Activated T-cell treated with anti-CD3 and anti-CD28 coated beads for 4 hours (primary cell): ENCODE results near the gene RERE.
A peak's percentile ranks its signal among the peaks of the same experiment; 100 is the strongest.

ENCODE experiments used
- DNase-seq: peaks from one replicate; pipeline ENCODE4 v3.0.0-alpha.2; 2020

The RERE gene

DNA sequence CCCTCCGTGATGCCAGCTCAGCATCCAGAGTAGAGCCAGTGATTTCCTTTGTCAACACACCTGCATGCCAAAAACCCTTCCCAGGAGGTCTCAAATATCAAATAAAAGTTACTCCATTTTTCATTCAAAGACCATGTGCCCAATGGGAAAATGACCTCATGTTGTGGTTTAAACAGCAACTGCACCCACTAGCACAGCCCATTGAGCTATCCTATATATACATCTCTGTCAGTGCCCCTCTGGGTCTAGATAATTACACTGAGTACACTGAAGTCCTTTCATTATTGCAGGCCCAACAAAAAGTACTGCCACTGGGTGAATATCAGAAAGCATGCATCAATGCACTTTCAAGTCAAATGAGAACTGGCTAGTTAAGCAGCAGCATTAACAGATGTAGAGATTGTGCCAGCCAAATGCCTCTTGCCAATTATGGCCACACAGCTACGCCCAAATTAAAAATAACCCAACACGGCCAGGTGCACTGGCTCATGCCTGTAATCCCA lies 381.8 kb downstream of the RERE start:
- DNase-seq, result no peak

DNA sequence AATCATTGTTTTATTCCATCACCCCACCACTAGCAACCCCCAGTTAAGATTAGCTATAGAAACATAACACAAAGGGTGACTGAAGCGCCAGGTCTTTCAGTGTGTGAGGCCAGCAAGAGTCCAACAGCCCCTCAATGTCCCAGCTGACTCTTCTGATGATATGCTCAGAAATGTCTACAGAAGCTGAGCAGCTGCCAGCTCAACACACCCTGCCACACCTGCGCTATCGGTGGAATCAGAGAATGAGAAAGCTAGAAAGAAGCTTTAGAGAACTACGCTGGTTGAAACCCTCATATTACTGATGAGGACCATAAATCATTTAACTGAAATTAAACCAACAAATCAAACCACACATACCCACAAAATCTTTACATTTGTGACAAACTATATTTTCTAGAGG lies 383.3 kb downstream of the RERE start:
- DNase-seq, result no peak

DNA sequence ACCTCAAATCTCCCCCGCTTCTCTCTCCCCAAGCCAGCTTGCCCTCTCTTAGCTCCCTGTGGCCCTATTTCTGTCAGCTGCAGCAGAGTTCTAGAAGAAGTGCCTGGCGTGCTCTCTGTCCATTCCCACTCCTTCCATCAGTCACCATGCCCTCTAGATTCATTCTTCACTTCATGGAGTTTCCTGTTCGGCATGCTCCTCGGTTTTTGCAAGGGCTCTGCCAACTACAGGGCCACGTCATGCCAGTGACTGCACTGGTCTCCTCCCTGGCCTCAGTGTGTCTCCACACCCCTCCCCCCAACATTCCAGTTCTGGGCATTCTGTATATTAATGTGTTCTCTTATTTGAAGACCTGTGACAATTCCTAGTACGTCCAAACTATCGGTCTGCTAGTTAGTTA lies 385.7 kb downstream of the RERE start:
- DNase-seq, result no peak

DNA sequence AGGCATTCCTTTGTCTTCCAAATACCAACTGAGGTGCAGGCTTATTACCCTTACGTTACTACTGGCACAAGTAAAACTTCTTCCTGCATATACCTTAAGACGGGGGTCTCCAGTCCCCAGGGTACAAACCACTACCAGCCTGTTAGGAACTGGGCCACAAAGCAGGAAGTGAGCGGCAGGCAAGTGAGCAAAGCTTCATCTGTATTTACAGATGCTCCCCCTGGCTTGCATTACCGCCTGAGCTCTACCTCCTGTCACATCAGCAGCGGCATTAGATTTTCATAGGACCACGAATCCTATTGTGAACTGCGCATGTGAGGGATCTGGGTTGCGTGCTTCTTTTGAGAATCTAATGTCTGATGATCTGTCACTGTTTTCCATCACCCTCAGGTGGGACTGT lies 386.4 kb downstream of the RERE start:
- no peak for DNase-seq

DNA sequence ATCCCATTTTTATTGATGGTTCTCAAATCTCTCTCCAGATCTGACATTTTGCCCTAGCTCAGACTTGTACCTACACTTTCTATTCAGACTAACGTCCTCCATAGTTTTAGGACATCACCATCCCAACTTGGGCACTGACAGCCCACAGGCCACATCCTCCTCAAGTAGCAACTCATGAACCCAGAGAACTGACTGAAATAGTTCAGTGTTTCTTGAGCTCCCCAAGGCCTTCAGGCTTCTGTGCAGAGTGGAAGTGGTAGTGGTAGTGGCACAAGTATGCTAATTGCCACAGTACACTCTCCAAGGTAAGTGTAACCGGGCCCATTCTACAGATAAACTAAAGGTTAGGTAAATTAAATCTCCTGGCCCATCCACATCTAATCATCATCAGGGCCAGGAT lies 387.0 kb downstream of the RERE start:
- DNase-seq, result no peak

DNA sequence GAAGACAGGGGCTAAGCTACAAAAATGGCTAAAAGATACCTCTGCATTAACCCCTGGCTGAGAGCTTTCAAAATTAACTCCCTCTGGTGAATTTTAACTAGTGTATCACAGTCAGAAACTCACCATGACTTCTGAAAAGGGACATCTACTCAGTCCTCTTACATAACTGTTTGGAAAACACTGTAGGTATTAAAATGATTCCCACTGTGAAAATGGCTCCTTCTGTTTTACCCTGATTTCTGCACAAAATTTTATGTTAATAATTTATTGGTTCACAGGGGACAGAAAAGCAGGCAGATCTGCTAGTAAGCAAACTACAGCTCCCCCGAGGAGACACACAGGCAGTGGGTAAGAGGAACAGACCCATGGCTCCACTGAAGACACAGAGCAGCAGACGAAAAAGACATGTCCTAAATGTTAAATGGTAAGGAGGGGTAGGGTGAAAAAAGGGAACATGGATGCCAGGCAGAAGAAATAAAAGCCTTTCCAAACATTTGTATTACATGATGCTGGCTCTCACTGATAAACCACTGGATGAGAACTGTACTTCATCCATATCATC lies 387.8 kb downstream of the RERE start:
- no peak for DNase-seq

DNA sequence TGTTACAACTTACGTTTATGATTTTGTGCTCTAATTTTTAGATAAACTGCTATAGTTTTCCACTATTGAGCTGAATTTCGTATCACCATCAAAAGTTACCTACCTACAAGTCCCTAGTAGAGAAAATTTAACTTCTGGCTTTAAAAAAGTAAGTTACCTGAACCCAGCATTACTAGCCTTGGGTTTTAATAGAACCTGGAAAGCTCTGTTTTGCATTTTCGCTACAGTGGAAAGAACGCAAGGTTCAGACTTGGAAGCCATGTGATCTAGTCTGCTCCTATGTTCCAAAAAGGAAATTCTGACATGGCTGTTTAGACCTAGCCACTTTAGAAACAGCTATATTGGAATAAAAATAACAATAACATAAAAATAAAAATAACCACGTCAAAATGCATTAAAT lies 389.0 kb downstream of the RERE start:
- DNase-seq, result no peak

DNA sequence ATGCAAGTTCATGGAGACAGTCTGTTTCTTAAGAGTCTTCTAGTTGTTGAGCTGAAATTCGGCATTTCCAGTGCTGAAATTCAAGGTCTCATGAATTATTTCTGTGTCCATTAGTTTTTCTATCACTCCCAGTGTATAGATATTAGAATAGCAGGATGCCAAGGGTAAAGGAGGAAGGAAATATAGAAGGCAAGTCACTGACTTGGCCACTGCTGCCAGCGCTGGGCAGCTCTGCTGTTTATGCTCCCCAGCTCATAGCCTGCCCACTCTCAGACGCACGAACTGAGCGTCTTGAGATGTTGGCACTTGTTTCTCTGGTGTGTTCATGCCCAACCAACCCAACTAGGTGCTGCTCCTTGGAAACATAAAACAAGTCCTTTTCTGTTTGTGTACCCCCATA lies 389.5 kb downstream of the RERE start:
- no peak for DNase-seq

DNA sequence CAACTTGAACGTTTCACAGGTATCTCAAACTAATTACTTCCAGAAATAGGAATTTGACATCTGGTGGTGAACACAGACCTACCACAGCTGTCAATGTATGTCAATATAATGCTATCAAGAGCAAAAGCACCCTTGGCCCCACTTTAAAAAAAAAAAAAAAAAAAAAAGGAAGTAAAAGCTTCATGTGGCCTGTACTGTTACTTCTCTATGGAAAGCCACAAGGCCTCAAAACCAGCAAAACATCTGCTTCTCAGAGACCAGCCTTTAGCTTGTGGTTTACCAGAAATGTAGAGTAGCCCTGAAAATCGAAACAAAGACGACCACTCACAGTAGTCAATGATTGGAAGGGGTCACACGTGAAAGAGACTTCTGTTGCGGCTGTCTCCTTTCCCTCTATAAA lies 389.9 kb downstream of the RERE start:
- DNase-seq, result no peak

DNA sequence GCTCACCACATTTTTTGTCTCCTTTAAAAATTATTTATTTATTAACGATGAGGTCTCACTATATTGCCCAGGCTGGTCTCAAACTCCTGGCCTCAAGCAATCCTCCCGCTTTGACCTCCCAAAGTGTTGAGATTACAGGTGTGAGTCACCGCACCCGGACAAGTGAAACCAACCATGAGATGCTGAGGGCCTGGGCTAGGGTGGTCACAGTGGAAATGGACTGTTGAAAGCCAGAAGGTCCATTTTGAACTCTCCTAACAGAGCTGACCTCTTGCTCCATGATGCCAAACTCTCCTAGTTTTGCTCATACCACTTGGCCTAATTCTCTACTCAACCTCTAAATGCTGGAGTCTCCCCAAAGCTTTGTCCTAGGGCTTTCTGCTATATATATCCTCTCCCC lies 390.4 kb downstream of the RERE start:
- no peak for DNase-seq

DNA sequence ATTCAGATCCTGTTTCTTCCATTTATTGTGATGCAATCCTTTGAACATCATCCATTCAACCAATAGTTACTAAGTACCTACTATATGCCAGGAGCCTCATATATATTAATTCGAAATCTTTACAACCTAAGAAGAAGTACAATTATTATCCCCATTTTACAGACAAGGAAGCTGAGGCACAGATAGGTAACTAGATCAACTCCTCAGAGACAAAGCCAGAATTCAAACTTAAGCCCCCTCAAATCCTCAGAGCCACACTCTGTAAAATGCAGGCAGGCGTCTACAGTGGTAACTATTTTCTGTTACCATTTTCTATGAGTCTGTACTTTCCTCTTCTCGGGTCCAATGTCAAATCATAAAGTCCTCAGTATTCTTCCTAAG lies 391.7 kb downstream of the RERE start:
- no peak for DNase-seq

DNA sequence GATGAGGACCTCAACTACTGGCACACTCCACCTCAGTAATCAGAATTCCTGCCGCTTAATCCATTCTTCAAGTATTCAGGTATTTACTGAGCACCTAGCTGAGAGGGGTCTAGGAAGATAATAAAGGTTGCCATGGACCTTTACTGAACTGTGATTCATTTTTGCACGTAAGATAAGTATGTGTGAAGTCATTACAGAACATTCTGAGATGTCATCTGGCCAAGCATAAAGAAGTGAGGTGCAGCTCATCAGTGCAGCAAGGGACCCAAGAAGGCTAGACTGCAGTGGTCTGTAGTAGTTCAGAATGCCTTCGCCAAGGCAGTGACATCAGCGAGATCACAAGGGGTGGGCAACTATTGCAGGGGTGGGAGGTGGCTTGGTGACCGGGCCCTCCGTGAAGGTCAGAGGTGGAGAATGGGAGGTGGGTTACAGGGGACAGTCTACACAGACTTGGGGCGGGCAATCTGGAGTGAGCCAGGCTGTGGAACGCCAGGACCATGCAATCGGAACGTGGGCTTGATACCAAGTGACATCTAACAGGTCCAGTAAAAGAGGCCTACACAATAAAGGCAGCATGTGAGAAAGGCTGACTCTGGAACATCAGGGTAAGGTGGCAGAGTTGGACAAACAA lies 392.2 kb downstream of the RERE start:
- no peak for DNase-seq

DNA sequence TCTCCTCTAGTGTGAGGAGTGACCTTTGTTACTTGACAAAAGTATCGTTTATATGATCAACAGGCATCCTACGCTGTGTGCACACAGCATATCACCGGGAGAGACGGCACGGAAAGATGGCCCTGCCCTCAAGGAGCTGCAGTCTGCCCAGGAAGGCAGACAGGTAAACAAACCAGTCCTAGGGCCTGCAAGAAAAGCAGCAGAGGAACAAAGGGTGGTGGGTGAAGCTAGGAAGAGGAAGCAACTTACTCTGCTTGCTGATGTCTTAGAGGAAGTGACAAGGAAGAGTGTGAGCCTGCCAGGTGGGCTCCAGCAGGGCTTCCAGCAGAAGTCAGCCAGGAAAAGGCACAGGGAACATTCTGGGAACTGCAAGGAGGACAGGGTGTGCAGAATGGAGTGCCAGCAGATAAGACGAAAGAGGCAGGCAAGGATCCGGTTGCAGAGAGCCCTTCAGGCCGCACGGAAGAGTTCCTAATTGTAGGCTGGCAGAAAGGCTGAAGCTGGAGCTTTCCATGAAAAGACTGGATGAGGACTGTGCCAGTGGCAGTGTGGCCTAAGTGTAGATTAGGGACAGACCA lies 392.8 kb downstream of the RERE start:
- no peak for DNase-seq

DNA sequence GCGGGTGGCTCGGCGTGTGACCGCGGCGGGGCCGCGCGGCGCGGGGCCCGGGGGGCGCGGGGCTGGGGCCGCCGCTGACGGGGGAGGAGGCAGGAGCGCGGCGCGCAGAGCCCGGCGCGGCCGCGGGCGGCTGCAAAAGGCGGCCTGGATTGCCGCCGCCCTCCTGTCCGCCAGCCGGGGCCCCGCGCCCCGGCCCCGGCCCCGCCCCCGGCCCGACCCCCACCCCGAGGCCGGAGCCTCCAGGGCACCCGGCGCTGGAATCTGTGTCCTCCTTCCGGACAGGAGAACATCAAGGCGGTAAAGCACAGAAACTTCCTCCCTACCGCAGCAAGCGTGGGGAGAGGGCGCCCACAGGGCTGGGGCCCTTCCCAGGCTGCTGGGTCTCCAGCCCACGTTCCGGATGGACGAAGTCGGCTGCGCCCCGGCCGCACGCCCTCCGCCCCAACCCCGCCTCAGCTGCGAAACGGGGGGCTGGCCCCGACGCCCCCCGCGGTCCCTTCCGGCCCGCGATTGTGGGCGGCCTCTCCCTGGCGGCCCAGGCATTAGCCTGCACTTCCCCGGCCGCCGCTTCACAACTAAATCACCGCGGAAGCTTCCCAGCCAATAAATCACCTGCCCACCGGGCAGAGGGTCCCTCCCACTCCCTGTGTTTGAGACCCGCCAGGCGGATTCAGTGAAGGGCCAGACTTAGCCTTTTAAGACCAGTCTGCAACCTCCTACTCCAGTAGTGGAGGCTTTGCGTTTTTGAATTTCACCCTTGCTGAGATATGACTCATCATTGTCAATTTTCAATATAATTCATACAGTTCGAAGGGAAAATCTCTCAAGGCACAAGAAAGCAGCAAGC lies 393.5 kb downstream of the RERE start:
- peak; percentile 29 for DNase-seq

DNA sequence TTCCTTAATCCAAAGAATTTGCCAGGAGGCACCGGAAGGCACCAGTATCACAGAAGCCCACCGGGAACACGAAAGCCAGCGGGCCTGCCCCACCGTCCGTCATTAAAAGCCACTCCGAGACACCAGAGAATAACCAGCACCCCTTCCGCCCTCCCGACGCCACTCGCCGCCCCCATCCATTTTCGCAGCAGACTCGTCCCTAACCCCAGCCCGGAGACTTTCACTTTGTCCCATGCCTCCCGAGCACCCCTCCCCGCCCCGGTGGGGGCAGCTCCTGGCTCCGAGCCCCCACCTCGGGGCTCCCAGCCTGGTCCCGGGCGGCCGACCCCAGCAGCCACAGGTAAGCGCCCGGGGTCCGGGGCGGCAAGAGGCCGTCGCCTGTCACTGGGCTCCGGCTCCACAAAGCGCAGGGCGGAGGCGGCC lies 394.2 kb downstream of the RERE start:
- peak; percentile 21 for DNase-seq

DNA sequence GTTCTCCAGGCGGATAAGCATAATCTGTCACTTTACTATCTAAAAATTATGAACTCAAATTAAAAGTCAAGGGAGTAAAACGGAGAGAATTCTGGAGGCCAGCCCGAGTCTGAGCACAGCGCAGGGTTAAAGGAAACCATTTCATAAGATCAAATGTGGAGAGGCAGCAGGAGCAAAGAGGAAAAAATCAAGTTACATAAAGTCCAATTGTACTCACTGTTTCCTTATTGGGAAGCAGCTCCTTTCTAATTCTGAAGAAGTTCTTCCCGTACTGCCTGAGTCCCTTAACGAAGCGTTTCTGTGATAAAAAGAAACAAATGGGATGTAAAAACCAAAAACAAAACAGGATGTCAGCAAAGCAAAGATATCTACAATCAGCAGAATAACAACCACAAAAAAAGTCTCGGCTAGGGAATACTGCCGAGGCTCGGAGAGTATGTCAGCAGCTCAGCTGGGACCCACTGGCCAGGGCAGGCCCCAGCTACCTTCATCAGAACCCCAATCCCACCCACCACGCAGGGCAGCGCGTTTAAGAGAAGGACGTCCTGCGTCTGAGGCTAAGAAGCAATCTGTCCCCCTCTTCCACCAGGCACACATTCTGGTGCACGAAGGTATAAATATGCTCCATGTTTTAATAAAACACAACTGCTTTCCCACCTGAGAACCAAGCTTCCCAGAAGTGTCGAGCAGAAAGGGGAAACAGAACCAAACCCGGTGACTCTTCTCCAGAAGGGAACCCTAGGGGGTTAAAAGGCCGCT lies 394.8 kb downstream of the RERE start:
- no peak for DNase-seq

DNA sequence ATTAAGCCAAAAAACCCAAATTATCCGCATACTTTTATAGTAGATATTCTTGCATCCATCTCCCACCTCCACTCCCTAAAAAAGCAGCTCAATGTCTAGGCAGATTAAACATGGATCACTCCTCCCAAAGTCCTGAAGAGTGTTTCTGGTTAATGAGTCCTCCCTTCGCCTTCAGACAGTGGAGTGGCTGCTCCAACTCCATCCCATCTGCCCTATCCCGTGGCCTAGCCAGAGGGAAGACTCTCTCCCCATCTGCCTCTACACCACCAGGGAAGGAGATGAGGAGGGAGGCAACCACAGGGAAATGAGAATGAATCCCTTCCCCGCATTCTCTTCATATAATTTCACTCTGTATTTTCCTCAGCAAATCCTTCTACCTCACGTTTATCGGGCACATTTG lies 395.7 kb downstream of the RERE start:
- DNase-seq, result no peak

DNA sequence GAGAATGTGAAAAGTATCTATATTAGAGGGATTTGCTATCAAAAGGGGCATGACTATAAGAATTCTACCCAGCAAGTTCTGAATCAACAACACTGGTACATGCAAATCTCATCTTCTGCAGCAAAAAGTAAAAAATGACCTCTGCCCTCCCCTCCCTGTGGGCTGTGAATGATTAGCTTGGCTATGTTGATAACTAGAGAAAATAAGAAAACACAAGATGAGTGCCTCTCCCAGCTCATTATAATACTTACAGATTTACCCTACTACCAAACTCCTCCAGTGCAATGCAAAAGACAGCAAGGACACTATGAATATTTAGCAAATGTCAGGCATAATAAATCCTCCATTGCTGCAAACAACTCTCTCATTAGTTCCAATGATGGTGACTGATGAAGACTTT lies 397.1 kb downstream of the RERE start:
- DNase-seq, result no peak

DNA sequence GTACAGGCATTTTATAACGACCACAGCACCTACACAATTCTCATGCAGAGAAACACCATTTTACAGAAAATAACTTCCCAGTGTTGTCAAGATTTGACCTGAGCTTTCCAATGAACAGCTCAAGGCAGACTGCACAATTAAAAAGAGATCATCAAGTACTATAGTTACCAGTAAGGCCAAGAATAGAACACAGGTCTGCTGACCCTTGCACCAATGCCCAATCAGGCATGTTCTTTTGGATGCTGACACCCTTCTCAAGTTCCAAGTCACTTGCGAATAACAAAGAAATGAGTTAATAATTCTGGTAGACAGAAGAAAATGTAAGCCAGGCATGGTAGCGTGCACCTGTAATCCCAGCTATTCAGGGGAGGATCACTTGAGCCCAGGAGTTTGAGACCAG lies 397.6 kb downstream of the RERE start:
- no peak for DNase-seq

DNA sequence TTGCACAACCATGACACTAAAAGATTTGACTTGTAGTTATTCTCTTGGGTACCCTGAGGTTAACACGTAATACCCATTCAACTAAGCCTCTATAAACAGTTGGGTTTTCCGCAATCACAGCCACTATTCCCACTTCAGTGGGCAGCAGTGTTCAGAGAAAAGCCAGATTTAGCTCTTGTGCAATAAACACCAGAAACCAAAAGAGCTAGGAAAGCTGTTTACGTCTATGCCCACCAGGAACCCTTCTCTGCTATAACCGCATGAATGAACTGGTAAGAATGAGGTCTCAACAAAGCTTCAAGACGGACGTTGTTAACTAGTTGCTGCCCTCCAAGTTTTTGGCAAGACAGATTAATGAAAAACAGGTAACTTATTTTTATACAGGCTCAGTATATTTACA lies 398.3 kb downstream of the RERE start:
- DNase-seq, result no peak

DNA sequence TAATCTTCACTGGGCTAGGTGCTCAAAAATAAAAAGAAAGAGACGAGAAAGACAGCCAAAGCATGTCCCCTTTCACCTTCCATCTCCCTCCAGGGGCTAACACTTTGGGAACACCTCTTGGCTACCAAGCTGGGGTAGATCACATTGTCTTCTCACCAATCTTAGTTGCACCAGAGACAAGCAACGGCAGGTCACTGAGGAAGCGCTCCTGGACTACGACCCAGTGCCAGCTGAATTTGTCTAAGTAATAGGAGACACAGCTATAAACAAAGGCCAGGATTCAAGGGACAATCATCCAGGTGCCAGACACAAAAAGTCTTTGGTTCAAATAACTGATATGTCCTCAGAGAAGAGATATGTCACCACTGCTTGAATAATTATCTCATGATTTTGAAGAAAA lies 399.1 kb downstream of the RERE start:
- no peak for DNase-seq

DNA sequence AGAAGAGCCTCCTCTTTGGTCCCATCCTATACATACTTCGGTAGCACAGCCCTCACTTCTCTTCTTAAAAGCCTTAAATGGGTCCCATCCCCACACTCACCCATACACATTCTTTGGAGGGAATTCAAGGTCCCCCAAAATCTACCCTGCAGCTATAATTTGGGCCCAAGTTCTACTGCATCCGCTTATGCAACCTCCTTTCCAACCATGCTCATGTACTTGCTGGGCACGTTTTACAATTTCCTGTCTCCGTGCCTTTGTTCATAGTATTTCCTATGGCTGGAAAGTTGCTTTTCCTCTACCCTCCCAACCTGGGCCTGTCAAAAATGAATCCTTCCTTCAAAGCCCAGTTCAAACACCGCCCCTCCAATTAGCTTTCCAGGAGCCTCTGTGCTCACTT lies 399.8 kb downstream of the RERE start:
- DNase-seq, result no peak

DNA sequence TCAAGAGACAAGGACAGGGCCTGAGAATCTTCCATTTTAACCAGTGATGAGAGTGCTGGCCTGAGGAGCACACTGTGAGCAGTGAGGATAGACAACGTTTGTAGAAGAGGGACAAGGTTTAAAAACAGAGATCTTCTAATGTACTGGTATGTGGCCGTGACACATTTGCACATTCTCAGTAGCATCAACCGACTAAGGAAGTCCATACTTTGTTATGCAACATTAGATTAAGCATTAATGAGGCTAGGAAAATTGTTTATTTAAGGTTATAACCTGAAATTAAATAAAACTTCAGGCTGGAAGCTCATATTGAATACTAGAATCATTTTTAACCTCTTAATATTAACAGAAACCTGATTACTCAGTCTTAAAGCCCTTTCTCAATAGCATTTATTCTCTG lies 400.6 kb downstream of the RERE start:
- DNase-seq, result no peak
